ENCODE measurements around the gene NR2C2AP. TPM values are rescaled to one million over a fixed set of nuclear protein-coding genes. Genes with fewer than 3 reads are reported as not detected.

The NR2C2AP gene
- total and polyA plus RNA-seq, 8 donors: 0.45 to 28.9 (median 16.5) TPM; not detected in 2

GRCh38 chr19:19232261-19232721 is 29.1 kb upstream of the NR2C2AP start:
- no peak for DNase-seq
- intact Hi-C loops (cut with DNase I; ENCODE audit: low total_unique reads): no loop called here
- Histone ChIP-seq H3K9me3 (peaks cover 19 to 33% (median 30%) of the 10 kb centered on the region in 4 donors), H3K4me1 (no peaks in the 10 kb centered on the region), H3K36me3 (no peaks in the 10 kb centered on the region), H3K4me3 (no peak overlapping the region), H3K27me3 (peaks cover 0 to 25% (median 10%) of the 10 kb centered on the region in 3 donors), H3K27ac (no peak overlapping the region)
- TF ChIP-seq CTCF (IDR thresholded peaks at IDR 0.05): no peak
- TF ChIP-seq POLR2A (IDR thresholded peaks at IDR 0.05): no peak
- 71 to 79% (median 75%) methylated on average over 11 to 19 of the region's 19 CpGs for WGBS, 5 donors

- DNase-seq: no peak
- Histone ChIP-seq H3K27me3 (peaks cover 0 to 33% (median 22%) of the 10 kb centered on the region in 3 donors), H3K4me3 (no peak overlapping the region), H3K4me1 (no peaks in the 10 kb centered on the region), H3K36me3 (no peaks in the 10 kb centered on the region), H3K27ac (no peak overlapping the region), H3K9me3 (peaks cover 19 to 30% (median 28%) of the 10 kb centered on the region in 4 donors)
- TF ChIP-seq POLR2AphosphoS5 (IDR thresholded peaks at IDR 0.05) (no peak), POLR2A (IDR thresholded peaks at IDR 0.05) (no peak), CTCF (IDR thresholded peaks at IDR 0.05) (no peak), EP300 (IDR thresholded peaks at IDR 0.05) (no peak)
- WGBS, 5 donors: 69 to 82% (median 74%) methylated on average over 4 to 9 of the region's 9 CpGs
- intact Hi-C loops (cut with DNase I; ENCODE audit: low total_unique reads): no loop called here
These were observed 27.8 kb upstream of the NR2C2AP start for GRCh38 chr19:19230999-19231398.

- DNase-seq: no peak
- WGBS, 5 donors: 71 to 83% (median 82%) methylated on average over 3 of the region's 3 CpGs
- H3K27ac ChIP-seq: no peak overlapping the region
- H3K36me3 ChIP-seq: no peaks in the 10 kb centered on the region
- no peak overlapping the region for H3K4me3 ChIP-seq
- H3K27me3 ChIP-seq: peaks cover 6 to 46% (median 33%) of the 10 kb centered on the region in 3 donors
- no peak for TF ChIP-seq POLR2AphosphoS5 (IDR thresholded peaks at IDR 0.05)
- TF ChIP-seq EP300 (IDR thresholded peaks at IDR 0.05): no peak
- no peak for TF ChIP-seq POLR2A (IDR thresholded peaks at IDR 0.05)
- no peak for TF ChIP-seq CTCF (IDR thresholded peaks at IDR 0.05)
- peaks cover 12 to 17% (median 15%) of the 10 kb centered on the region in 4 donors for H3K9me3 ChIP-seq
- intact Hi-C loops (cut with DNase I; ENCODE audit: low total_unique reads): no loop called here
- H3K4me1 ChIP-seq: peaks cover 0 to 10% (median 9%) of the 10 kb centered on the region in 4 donors
These were observed 26.5 kb upstream of the NR2C2AP start for GRCh38 chr19:19229701-19230100.

GRCh38 chr19:19227217-19227616 is 24.0 kb upstream of the NR2C2AP start:
- intact Hi-C loops (cut with DNase I; ENCODE audit: low total_unique reads): no loop called here
- TF ChIP-seq POLR2A (IDR thresholded peaks at IDR 0.05) (no peak), EP300 (IDR thresholded peaks at IDR 0.05) (no peak), POLR2AphosphoS5 (IDR thresholded peaks at IDR 0.05) (no peak), CTCF (IDR thresholded peaks at IDR 0.05) (no peak)
- H3K27me3 ChIP-seq: peaks cover 6 to 69% (median 46%) of the 10 kb centered on the region in 3 donors
- peaks cover 0 to 11% (median 11%) of the 10 kb centered on the region in 4 donors for H3K4me1 ChIP-seq
- no peak overlapping the region for H3K4me3 ChIP-seq
- no peaks in the 10 kb centered on the region for H3K9me3 ChIP-seq
- WGBS, 5 donors: 62 to 87% (median 72%) methylated on average over 3 to 4 of the region's 4 CpGs
- DNase-seq: no peak
- H3K27ac ChIP-seq: no peak overlapping the region
- no peaks in the 10 kb centered on the region for H3K36me3 ChIP-seq

Measured in stomach (tissue), 9 donors.